Stomach (tissue), 4 donors: ENCODE data around the gene ZC3H13.

Source experiments
- POLR2A ChIP-seq, 4 donors: fragments of 450-650 bp; IDR thresholded peaks; one replicate each; pipeline ENCODE4 v1.6.1; 2016; ENCODE audit warnings: antibody characterized with exemption in 4 of 4, control low read depth in 2 of 4, mild to moderate bottlenecking in 1 of 4, moderate library complexity in 1 of 4
- POLR2AphosphoS5 ChIP-seq, 3 donors: sonication (generic); formaldehyde crosslinking; IDR thresholded peaks; one replicate each; pipeline ENCODE4 v1.6.1; 2016; ENCODE audit warnings: antibody characterized with exemption in 3 of 3
- TF ChIP-seq, protein P1 (sequence below), 7 experiments: fragments of 450-650 bp in 4 of 7; fragments of 200-600 bp in 3 of 7; sonication (generic) in 3 of 7; IDR thresholded peaks; one replicate each; pipeline ENCODE4 v1.5.1; 2016 to 2019; ENCODE audit warnings: antibody characterized with exemption in 7 of 7, control low read depth in 2 of 7, mild to moderate bottlenecking in 1 of 7

DNA sequence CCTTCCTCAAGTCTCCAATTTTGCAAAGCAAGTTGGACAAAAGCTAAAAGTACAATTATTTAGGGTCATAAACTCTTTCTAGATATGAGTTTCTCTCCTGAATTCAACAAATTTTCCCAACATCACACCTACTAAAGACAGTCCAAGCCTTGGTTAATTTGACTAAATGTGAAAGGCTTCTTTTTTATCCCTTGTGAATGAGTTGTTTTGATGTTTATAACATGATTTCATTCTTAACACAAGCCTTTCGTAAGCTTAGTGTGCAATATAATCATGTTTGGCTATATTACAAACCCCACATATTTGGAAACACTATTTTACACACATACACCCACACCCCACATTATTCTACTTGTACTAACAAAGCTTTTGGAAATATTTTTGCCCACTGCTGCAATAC lies 57.3 kb downstream of the ZC3H13 start:
- TF ChIP-seq POLR2AphosphoS5 (IDR thresholded peaks at IDR 0.05) (no peak), POLR2A (IDR thresholded peaks at IDR 0.05) (no peak)
- TF ChIP-seq, protein P1, sequence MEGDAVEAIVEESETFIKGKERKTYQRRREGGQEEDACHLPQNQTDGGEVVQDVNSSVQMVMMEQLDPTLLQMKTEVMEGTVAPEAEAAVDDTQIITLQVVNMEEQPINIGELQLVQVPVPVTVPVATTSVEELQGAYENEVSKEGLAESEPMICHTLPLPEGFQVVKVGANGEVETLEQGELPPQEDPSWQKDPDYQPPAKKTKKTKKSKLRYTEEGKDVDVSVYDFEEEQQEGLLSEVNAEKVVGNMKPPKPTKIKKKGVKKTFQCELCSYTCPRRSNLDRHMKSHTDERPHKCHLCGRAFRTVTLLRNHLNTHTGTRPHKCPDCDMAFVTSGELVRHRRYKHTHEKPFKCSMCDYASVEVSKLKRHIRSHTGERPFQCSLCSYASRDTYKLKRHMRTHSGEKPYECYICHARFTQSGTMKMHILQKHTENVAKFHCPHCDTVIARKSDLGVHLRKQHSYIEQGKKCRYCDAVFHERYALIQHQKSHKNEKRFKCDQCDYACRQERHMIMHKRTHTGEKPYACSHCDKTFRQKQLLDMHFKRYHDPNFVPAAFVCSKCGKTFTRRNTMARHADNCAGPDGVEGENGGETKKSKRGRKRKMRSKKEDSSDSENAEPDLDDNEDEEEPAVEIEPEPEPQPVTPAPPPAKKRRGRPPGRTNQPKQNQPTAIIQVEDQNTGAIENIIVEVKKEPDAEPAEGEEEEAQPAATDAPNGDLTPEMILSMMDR (IDR thresholded peaks at IDR 0.05), result no peak
